K562 (cell line): Measurements from ENCODE around the gene DNAH17. TPM values are rescaled to one million over a fixed set of nuclear protein-coding genes. Genes with fewer than 3 reads are reported as not detected.
A peak's percentile ranks its signal among the peaks of the same experiment; 100 is the strongest.

Source experiments
- ATAC-seq: fragments of 200-7000 bp; cut with Tn5 transposase; 3 replicates; pipeline ENCODE4 v1.9.1; 2020; ENCODE audit warnings: moderate library complexity
- BruUV-seq: library from RNA; stranded (reverse); fragments of 400-500 nt; replicated peaks from 2 replicates; lab custom pipeline; 2021; lab: Mats Ljungman, UMichigan
- CTCF ChIA-PET: fragments of 300-600 bp; formaldehyde crosslinking; extraction: SDS; loops from one replicate; lab custom pipeline; 2021; ENCODE audit warnings: low intra/inter-chr PET ratio; lab: Yijun Ruan, JAX
- POLR2A ChIA-PET: fragments of 300-600, 350-650 bp; sonication (Branson Sonifier 250); formaldehyde crosslinking; extraction: SDS; loops from one replicate; lab custom pipeline; 2021; ENCODE audit warnings: antibody characterized with exemption, inconsistent platforms; lab: Yijun Ruan, JAX
- DNase-seq, 4 experiments: peaks; one replicate each; pipeline versions ENCODE4 v3.0.0 to v3.0.0-alpha.2; 2011 to 2018; ENCODE audit warnings: low spot score in 3 of 4, mixed read lengths in 3 of 4; ENCODE audit errors: extremely low read depth in 1 of 4
- FAIRE-seq: peaks from 2 replicates; lab custom pipeline; 2011; peaks lifted over from hg19 to GRCh38; lab: Jason Lieb, UNC
- H2AFZ ChIP-seq: 2 replicates; pipeline ENCODE4 v1.6.0; 2011; ENCODE audit warnings: low read depth, low read length, control low read depth, inconsistent platforms
- H3K27ac ChIP-seq: fragments of 200-600 bp; 3 replicates; pipeline ENCODE4 v1.8.0; 2011; ENCODE audit warnings: low read depth, mild to moderate bottlenecking, control low read depth, inconsistent platforms, low read length, moderate library complexity, mixed read lengths; ENCODE audit errors: extremely low read depth
- H3K27me3 ChIP-seq, 2 experiments: fragments of 300-600 bp in 1 of 2; 2 replicates in 1 of 2; 3 replicates in 1 of 2; pipeline versions ENCODE4 v1.6.0 to v1.8.0; 2011; ENCODE audit warnings: inconsistent platforms in 2 of 2, low read length in 2 of 2, mild to moderate bottlenecking in 1 of 2, mixed read lengths in 1 of 2, moderate library complexity in 1 of 2; ENCODE audit not compliant: control insufficient read depth in 2 of 2, insufficient read depth in 2 of 2
- H3K36me3 ChIP-seq: fragments of 300-600 bp; 3 replicates; pipeline ENCODE4 v1.8.0; 2011; ENCODE audit warnings: mild to moderate bottlenecking, low read length, inconsistent platforms; ENCODE audit not compliant: control insufficient read depth, insufficient read depth
- H3K4me1 ChIP-seq, 2 experiments: fragments of 200-600 bp in 1 of 2; replicated peaks in 1 of 2; 2 replicates in 1 of 2; 3 replicates in 1 of 2; pipeline versions ENCODE4 v1.5.1 to v1.8.0; 2011; ENCODE audit warnings: inconsistent platforms in 2 of 2, low read length in 2 of 2, mild to moderate bottlenecking in 1 of 2, mixed read lengths in 1 of 2, moderate library complexity in 1 of 2; ENCODE audit not compliant: control insufficient read depth in 2 of 2, insufficient read depth in 2 of 2
- H3K4me2 ChIP-seq: 2 replicates; pipeline ENCODE4 v1.6.1; 2011; ENCODE audit warnings: low read length, control low read depth, inconsistent platforms, mixed read lengths; ENCODE audit not compliant: insufficient read depth
- H3K4me3 ChIP-seq: fragments of 200-600 bp; sonication (generic), shearing (Covaris generic); 2 replicates; pipeline ENCODE4 v1.5.1; 2016; ENCODE audit warnings: control low read depth, inconsistent platforms
- H3K79me2 ChIP-seq: fragments of 200-600 bp; 3 replicates; pipeline ENCODE4 v1.8.0; 2011; ENCODE audit warnings: low read length, inconsistent platforms; ENCODE audit not compliant: control insufficient read depth, insufficient read depth
- H3K9ac ChIP-seq, 2 experiments: 2 replicates each; pipeline versions ENCODE4 v1.6.0 to v1.6.1; 2011; ENCODE audit warnings: low read depth in 2 of 2, low read length in 2 of 2, control low read depth in 1 of 2, inconsistent platforms in 1 of 2, mild to moderate bottlenecking in 1 of 2, mixed read lengths in 1 of 2; ENCODE audit not compliant: insufficient read depth in 1 of 2
- H3K9me1 ChIP-seq: one replicate; pipeline ENCODE4 v1.6.0; 2011; ENCODE audit warnings: inconsistent platforms, mild to moderate bottlenecking, low read length, moderate library complexity; ENCODE audit not compliant: control insufficient read depth, insufficient read depth
- H3K9me3 ChIP-seq: replicated peaks from 2 replicates; pipeline ENCODE4 v1.5.1; 2011; ENCODE audit warnings: low read depth, low read length, inconsistent platforms; ENCODE audit not compliant: control insufficient read depth, insufficient read depth
- H4K20me1 ChIP-seq: replicated peaks from 2 replicates; pipeline ENCODE4 v1.6.1; 2011; ENCODE audit warnings: low read length, inconsistent platforms, mixed read lengths; ENCODE audit not compliant: control insufficient read depth, insufficient read depth
- FOXP1 ChIP-seq: sonication (generic); formaldehyde crosslinking; IDR thresholded peaks from 2 replicates; pipeline ENCODE4 v1.8.0; 2022; ENCODE audit warnings: mild to moderate bottlenecking, missing genetic modification reagents
- HNRNPK ChIP-seq: fragments of 200-400 bp; formaldehyde crosslinking; IDR thresholded peaks from one replicate; pipeline ENCODE4 v1.6.1; 2018; ENCODE audit warnings: mild to moderate bottlenecking, low read depth, low read length; ENCODE audit not compliant: poor library complexity, severe bottlenecking
- KDM2B ChIP-seq: fragments of 250-450 bp; sonication (Bioruptor Pico); IDR thresholded peaks from 2 replicates; pipeline ENCODE4 v1.8.0; 2021; ENCODE audit warnings: mild to moderate bottlenecking, moderate library complexity
- NFXL1 ChIP-seq: fragments of 450-650 bp; formaldehyde crosslinking; IDR thresholded peaks from 2 replicates; pipeline ENCODE4 v1.4.0; 2021; ENCODE audit warnings: mild to moderate bottlenecking
- NUFIP1 ChIP-seq: fragments of 450-650 bp; IDR thresholded peaks from 2 replicates; pipeline ENCODE4 v1.6.1; 2018; ENCODE audit not compliant: partially characterized antibody
- PCBP1 ChIP-seq: fragments of 200-400 bp; formaldehyde crosslinking; IDR thresholded peaks from 2 replicates; pipeline ENCODE4 v1.6.1; 2018; ENCODE audit warnings: mild to moderate bottlenecking, low read depth, low read length; ENCODE audit not compliant: poor library complexity, severe bottlenecking
- PCBP2 ChIP-seq: fragments of 200-400 bp; formaldehyde crosslinking; IDR thresholded peaks from 2 replicates; pipeline ENCODE4 v1.6.1; 2018; ENCODE audit warnings: low read length, low read depth, mild to moderate bottlenecking, moderate library complexity; ENCODE audit not compliant: poor library complexity, severe bottlenecking
- RFX1 ChIP-seq: fragments of 450-650 bp; IDR thresholded peaks from 2 replicates; pipeline ENCODE4 v1.6.1; 2016; ENCODE audit warnings: mild to moderate bottlenecking, moderate library complexity
- RFX7 ChIP-seq: fragments of 250-450 bp; sonication (Bioruptor Pico); IDR thresholded peaks from 2 replicates; pipeline ENCODE4 v1.5.1; 2021; ENCODE audit warnings: mild to moderate bottlenecking
- RUNX1 ChIP-seq: sonication (generic); IDR thresholded peaks from 2 replicates; pipeline ENCODE4 v1.6.1; 2016; ENCODE audit warnings: antibody characterized with exemption, low read depth
- SAP30 ChIP-seq: fragments of 200-600 bp; sonication (generic); IDR thresholded peaks from 2 replicates; pipeline ENCODE4 v1.6.1; 2012; ENCODE audit warnings: borderline replicate concordance, low read depth, mild to moderate bottlenecking, moderate library complexity, low read length, control low read depth, inconsistent platforms; ENCODE audit not compliant: insufficient read depth, poor library complexity, severe bottlenecking
- SREBF1 ChIP-seq: fragments of 150-350 bp; IDR thresholded peaks from 2 replicates; pipeline ENCODE4 v1.6.1; 2014; ENCODE audit warnings: antibody characterized with exemption, low read depth, low read length, borderline replicate concordance
- TCF3 ChIP-seq: sonication (generic); formaldehyde crosslinking; IDR thresholded peaks from 2 replicates; pipeline ENCODE4 v1.4.0; 2020; ENCODE audit warnings: mild to moderate bottlenecking, missing genetic modification reagents
- TEAD2 ChIP-seq: fragments of 450-650 bp; IDR thresholded peaks from 2 replicates; pipeline ENCODE4 v1.6.1; 2016; ENCODE audit warnings: missing genetic modification characterization, control low read depth, missing compliant biosample characterization
- TOE1 ChIP-seq, 2 experiments: fragments of 450-650 bp in 1 of 2; sonication (generic) in 1 of 2; formaldehyde crosslinking in 1 of 2; IDR thresholded peaks; 2 replicates each; pipeline versions ENCODE4 v1.7.1 to v1.8.0; 2016 to 2022; ENCODE audit warnings: borderline replicate concordance in 2 of 2, mild to moderate bottlenecking in 2 of 2, antibody characterized with exemption in 1 of 2, inconsistent platforms in 1 of 2, low read depth in 1 of 2, missing genetic modification reagents in 1 of 2, moderate library complexity in 1 of 2
- ZNF263 ChIP-seq: sonication (generic); formaldehyde crosslinking; IDR thresholded peaks from 2 replicates; pipeline ENCODE4 v1.8.0; 2022; ENCODE audit warnings: mild to moderate bottlenecking, missing genetic modification reagents, borderline replicate concordance
- ZNF57 ChIP-seq: fragments of 450-650 bp; formaldehyde crosslinking; IDR thresholded peaks from 2 replicates; pipeline ENCODE4 v1.4.0; 2020; ENCODE audit warnings: mild to moderate bottlenecking, moderate library complexity
- ZNF766 ChIP-seq: fragments of 200-800 bp; sonication (Bioruptor generic); conservative IDR thresholded peaks from 2 replicates; pipeline ENCODE4 v1.6.1; 2016; ENCODE audit warnings: missing genetic modification characterization, missing compliant biosample characterization
- WGBS: fragments of 100-300 bp; shearing (Covaris generic); methylation state at CpG from one replicate; pipeline ENCODE4 v1.1.6; 2016; ENCODE audit warnings: low coverage, mixed read lengths; ENCODE audit not compliant: insufficient coverage; ENCODE audit errors: missing lambda C conversion rate; 5-methylcytosine and 5-hydroxymethylcytosine counted together
- in situ Hi-C: fragments of 300-500 bp; cut with MboI; formaldehyde crosslinking; loops from 4 replicates; pipeline ENCODE4 v1.15.0; 2018; ENCODE audit warnings: inconsistent platforms, mixed read lengths
- intact Hi-C: fragments of 100-400 bp; cut with micrococcal nuclease; formaldehyde crosslinking; loops from 2 replicates; pipeline ENCODE4 v1.14.2; 2022
- polyA plus RNA-seq, 8 experiments: library from polyadenylated mRNA; depleted of rRNA in 4 of 8; stranded (reverse) in 5 of 8; unstranded in 3 of 8; fragments of >200 nt; fragmentation: Nextera tagmentation in 2 of 8; fragmentation: Illumina TruSeq in 1 of 8; extraction: Ambion mirVana in 2 of 8; extraction: Trizol in 1 of 8; gene quantifications; 2 replicates each; pipeline versions ENCODE4 v1.2.1 to v1.2.3, GENCODE V29; 2011 to 2014; ENCODE audit warnings: inconsistent platforms in 1 of 8, missing spikeins in 1 of 8
- total RNA-seq, 7 experiments: library from RNA; depleted of rRNA in 6 of 7; stranded (reverse); fragments of >200 nt in 6 of 7; fragmentation: Illumina TruSeq in 2 of 7; extraction: Trizol in 2 of 7; gene quantifications; 2 replicates each; pipeline versions ENCODE4 v1.2.1 to v1.2.3, GENCODE V29; 2011 to 2021; ENCODE audit warnings: low replicate concordance in 1 of 7
- TF ChIP-seq, protein P1 (sequence below): IDR thresholded peaks from 2 replicates; pipeline ENCODE4 v1.6.1; 2014; ENCODE audit warnings: antibody characterized with exemption
- TF ChIP-seq, protein P2 (sequence below): sonication (generic); formaldehyde crosslinking; IDR thresholded peaks from 2 replicates; pipeline ENCODE4 v1.8.1; 2023; ENCODE audit warnings: mild to moderate bottlenecking, missing genetic modification reagents

Gene DNAH17
- total and polyA plus RNA-seq, 9 of the 15 experiments (the other 6 are each of a cell fraction or from before 2014, with no cell fraction given): under 0.01 to 0.06 (median 0.03) TPM; not detected in 5

DNA sequence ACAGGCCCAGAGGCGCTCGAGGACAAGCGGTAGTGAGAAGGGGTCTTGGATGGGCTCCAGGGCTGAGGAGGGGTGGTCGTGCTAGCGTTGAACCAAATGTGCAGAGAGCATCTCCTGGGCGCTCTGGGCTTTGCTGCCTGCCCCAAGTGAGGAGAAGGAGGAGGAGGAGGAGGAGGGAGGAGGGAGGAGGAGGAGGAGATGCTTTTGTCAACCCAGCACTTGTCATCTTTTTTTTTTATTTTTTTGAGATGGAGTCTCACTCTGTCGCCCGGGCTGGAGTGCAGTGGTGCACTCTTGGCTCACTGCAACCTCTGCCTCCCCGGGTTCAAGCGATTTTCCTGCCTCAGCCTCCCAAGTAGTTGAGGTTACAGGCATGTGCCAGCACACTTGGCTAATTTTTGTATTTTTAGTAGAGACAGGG is 138.9 kb downstream of the DNAH17 start:
- no peak overlapping the region for H2AFZ ChIP-seq
- POLR2A ChIA-PET: no interaction called here
- no peaks in the 10 kb centered on the region for H3K9me1 ChIP-seq
- no peak for DNase-seq
- FAIRE-seq: no peak
- no peaks in the 10 kb centered on the region; a peak in 1 of 5 replicates for H3K4me1 ChIP-seq
- in situ Hi-C loops (no loop called here), intact Hi-C loops (no loop called here)
- TF ChIP-seq ZNF263 (peak; percentile 96), ZNF766 (no peak), PCBP1 (peak; percentile 32), TCF3 (no peak), RFX7 (CRISPR knock-in tag) (no peak), SAP30 (no peak), TOE1 (IDR thresholded peaks at IDR 0.05; ENCODE audit: borderline replicate concordance) (no peak), TOE1 (CRISPR knock-in tag; IDR thresholded peaks at IDR 0.05; ENCODE audit: borderline replicate concordance, low read depth) (no peak), NUFIP1 (no peak), PCBP2 (peak; percentile 48), KDM2B (CRISPR knock-in tag) (no peak), HNRNPK (no peak), SREBF1 (no peak), FOXP1 (no peak), ZNF57 (no peak), NFXL1 (CRISPR knock-in tag) (no peak), TEAD2 (tag) (no peak), RFX1 (no peak), RUNX1 (no peak)
- TF ChIP-seq, protein P1, sequence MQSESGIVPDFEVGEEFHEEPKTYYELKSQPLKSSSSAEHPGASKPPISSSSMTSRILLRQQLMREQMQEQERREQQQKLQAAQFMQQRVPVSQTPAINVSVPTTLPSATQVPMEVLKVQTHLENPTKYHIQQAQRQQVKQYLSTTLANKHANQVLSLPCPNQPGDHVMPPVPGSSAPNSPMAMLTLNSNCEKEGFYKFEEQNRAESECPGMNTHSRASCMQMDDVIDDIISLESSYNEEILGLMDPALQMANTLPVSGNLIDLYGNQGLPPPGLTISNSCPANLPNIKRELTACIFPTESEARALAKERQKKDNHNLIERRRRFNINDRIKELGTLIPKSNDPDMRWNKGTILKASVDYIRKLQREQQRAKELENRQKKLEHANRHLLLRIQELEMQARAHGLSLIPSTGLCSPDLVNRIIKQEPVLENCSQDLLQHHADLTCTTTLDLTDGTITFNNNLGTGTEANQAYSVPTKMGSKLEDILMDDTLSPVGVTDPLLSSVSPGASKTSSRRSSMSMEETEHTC: no peak
- TF ChIP-seq, protein P2, sequence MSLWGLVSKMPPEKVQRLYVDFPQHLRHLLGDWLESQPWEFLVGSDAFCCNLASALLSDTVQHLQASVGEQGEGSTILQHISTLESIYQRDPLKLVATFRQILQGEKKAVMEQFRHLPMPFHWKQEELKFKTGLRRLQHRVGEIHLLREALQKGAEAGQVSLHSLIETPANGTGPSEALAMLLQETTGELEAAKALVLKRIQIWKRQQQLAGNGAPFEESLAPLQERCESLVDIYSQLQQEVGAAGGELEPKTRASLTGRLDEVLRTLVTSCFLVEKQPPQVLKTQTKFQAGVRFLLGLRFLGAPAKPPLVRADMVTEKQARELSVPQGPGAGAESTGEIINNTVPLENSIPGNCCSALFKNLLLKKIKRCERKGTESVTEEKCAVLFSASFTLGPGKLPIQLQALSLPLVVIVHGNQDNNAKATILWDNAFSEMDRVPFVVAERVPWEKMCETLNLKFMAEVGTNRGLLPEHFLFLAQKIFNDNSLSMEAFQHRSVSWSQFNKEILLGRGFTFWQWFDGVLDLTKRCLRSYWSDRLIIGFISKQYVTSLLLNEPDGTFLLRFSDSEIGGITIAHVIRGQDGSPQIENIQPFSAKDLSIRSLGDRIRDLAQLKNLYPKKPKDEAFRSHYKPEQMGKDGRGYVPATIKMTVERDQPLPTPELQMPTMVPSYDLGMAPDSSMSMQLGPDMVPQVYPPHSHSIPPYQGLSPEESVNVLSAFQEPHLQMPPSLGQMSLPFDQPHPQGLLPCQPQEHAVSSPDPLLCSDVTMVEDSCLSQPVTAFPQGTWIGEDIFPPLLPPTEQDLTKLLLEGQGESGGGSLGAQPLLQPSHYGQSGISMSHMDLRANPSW (CRISPR knock-in tag): no peak
- no peak overlapping the region for H3K9ac ChIP-seq
- CTCF ChIA-PET: interaction anchor here (0.6 kb wide), 1 partner anchor 420 kb away, joined by 3 read pairs; no protein-coding TSS in a partner anchor
- H3K4me2 ChIP-seq: no peak overlapping the region
- H3K27me3 ChIP-seq: peaks cover 19 to 52% of the 10 kb centered on the region in 2 experiments; a peak in 4 of 5 replicates
- H3K79me2 ChIP-seq: no peaks in the 10 kb centered on the region
- WGBS: 83% methylated on average over 7 of the region's 10 CpGs
- no TSS peak for BruUV-seq
- no peak for ATAC-seq
- peaks cover 4% of the 10 kb centered on the region; the same call in 1 of the 2 replicates for H4K20me1 ChIP-seq
- no peak overlapping the region for H3K27ac ChIP-seq
- no peaks in the 10 kb centered on the region for H3K36me3 ChIP-seq
- H3K4me3 ChIP-seq: no peak overlapping the region
- H3K9me3 ChIP-seq: no peaks in the 10 kb centered on the region
